Measurements from ENCODE around the gene RETREG3. TPM values are rescaled to one million over a fixed set of nuclear protein-coding genes. Genes with fewer than 3 reads are reported as not detected.

The RETREG3 gene
- total RNA-seq, 6 donors from 2014 or later, result 47.1 to 89.7 (median 59.9) TPM

GRCh38 chr17:42607769-42608168, 1.4 kb downstream of the RETREG3 start:
- peak overlapping the region in 3 of 4 donors; percentile 60 to 95 (median 94) for H3K4me3 ChIP-seq

DNA sequence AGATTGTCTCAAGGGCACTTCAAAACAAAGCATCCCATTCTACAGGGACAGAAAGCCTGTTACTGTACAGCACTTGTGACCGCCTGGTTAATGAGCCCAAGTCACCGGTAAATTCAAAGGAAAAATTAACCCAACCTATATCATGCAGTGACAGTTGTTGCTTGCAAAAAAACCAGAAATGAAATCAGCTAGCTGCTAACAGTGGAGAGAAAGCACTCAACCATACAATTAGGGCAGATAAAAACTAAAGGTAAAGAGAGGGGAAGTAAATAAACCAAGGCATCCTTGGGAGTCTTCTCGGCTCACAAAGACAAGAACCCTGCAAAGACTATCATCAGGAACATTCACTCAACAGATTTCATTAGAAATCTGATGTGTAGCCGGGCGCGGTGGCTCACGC, 5.9 kb downstream of the RETREG3 start:
- ATAC-seq (ENCODE audit: low FRiP score in 2 of 2), result no peak
- Histone ChIP-seq H3K9me3 (no peaks in the 10 kb centered on the region), H3K4me1 (peaks cover 40 to 50% (median 46%) of the 10 kb centered on the region in 4 donors), H3K4me3 (no peak overlapping the region), H3K27ac (no peak overlapping the region), H3K36me3 (peaks cover 0 to 4% (median 0%) of the 10 kb centered on the region in 4 donors), H3K27me3 (no peaks in the 10 kb centered on the region)
- WGBS, 2 donors, result 88 to 91% methylated on average over 7 of the region's 7 CpGs
- TF ChIP-seq POLR2A (IDR thresholded peaks at IDR 0.05), result no peak
- TF ChIP-seq, protein P1, sequence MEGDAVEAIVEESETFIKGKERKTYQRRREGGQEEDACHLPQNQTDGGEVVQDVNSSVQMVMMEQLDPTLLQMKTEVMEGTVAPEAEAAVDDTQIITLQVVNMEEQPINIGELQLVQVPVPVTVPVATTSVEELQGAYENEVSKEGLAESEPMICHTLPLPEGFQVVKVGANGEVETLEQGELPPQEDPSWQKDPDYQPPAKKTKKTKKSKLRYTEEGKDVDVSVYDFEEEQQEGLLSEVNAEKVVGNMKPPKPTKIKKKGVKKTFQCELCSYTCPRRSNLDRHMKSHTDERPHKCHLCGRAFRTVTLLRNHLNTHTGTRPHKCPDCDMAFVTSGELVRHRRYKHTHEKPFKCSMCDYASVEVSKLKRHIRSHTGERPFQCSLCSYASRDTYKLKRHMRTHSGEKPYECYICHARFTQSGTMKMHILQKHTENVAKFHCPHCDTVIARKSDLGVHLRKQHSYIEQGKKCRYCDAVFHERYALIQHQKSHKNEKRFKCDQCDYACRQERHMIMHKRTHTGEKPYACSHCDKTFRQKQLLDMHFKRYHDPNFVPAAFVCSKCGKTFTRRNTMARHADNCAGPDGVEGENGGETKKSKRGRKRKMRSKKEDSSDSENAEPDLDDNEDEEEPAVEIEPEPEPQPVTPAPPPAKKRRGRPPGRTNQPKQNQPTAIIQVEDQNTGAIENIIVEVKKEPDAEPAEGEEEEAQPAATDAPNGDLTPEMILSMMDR (IDR thresholded peaks at IDR 0.05), result no peak
- no peak for TF ChIP-seq EP300 (IDR thresholded peaks at IDR 0.05)
- TF ChIP-seq POLR2AphosphoS5 (IDR thresholded peaks at IDR 0.05), result no peak
- DNase-seq, result no peak

More at GRCh38 chr17:42607769-42608168, 1.4 kb downstream of the RETREG3 start:
- DNase-seq, result no peak
- 53 to 56% methylated on average over 3 of the region's 3 CpGs for WGBS, 2 donors
- peaks cover 41 to 49% (median 45%) of the 10 kb centered on the region in 4 donors for H3K4me1 ChIP-seq
- H3K27me3 ChIP-seq, result no peaks in the 10 kb centered on the region
- no peak for TF ChIP-seq POLR2A (IDR thresholded peaks at IDR 0.05)
- no peak for TF ChIP-seq EP300 (IDR thresholded peaks at IDR 0.05)
- TF ChIP-seq, protein P1 (IDR thresholded peaks at IDR 0.05), result no peak
- no peak for TF ChIP-seq POLR2AphosphoS5 (IDR thresholded peaks at IDR 0.05)
- no peak for ATAC-seq (ENCODE audit: low FRiP score in 2 of 2)
- no peaks in the 10 kb centered on the region for H3K9me3 ChIP-seq
- peaks cover 2 to 12% (median 9%) of the 10 kb centered on the region in 4 donors for H3K36me3 ChIP-seq
- H3K27ac ChIP-seq, result peak overlapping the region in 2 of 4 donors; percentile 94 to 95

GRCh38 chr17:42598905-42599304, 10.3 kb downstream of the RETREG3 start:
- TF ChIP-seq POLR2A (IDR thresholded peaks at IDR 0.05), result no peak
- TF ChIP-seq, protein P1 (IDR thresholded peaks at IDR 0.05), result no peak
- no peak for TF ChIP-seq POLR2AphosphoS5 (IDR thresholded peaks at IDR 0.05)
- TF ChIP-seq EP300 (IDR thresholded peaks at IDR 0.05), result no peak
- ATAC-seq (ENCODE audit: low FRiP score in 2 of 2) (no peak), DNase-seq (peak in 1 of 2 donors; percentile 59)
- Histone ChIP-seq H3K4me1 (peaks cover 10 to 13% (median 12%) of the 10 kb centered on the region in 4 donors), H3K9me3 (no peaks in the 10 kb centered on the region), H3K36me3 (peaks cover 0 to 20% (median 5%) of the 10 kb centered on the region in 4 donors), H3K4me3 (no peak overlapping the region), H3K27ac (peak overlapping the region in 2 of 4 donors; percentile 23 to 34), H3K27me3 (no peaks in the 10 kb centered on the region)
- WGBS, 2 donors, result 18 to 19% methylated on average over 1 to 2 of the region's 2 CpGs

DNA sequence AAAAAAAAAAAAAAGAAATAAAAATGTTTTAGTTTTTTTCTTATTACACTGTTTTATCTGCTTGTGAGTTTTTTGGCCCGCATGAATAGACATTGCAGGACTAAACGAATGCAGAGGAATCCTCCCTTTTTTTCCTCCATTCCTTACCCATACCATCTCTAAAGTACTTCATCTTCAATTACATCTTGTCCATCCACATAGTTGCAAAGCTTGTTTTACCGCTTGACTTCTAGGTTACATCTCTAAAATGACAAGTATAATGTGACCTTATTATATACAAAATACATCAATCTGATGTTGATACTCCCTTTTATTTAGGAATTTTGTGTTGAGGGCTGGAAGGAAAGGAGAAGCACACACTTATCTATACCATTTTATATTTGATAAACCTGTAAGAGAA, 12.8 kb downstream of the RETREG3 start:
- H3K4me3 ChIP-seq, result no peak overlapping the region
- H3K36me3 ChIP-seq, result peaks cover 0 to 38% (median 11%) of the 10 kb centered on the region in 4 donors
- H3K27me3 ChIP-seq, result no peaks in the 10 kb centered on the region
- TF ChIP-seq, protein P1 (IDR thresholded peaks at IDR 0.05), result no peak
- TF ChIP-seq EP300 (IDR thresholded peaks at IDR 0.05), result no peak
- no peak for TF ChIP-seq POLR2A (IDR thresholded peaks at IDR 0.05)
- no peaks in the 10 kb centered on the region for H3K9me3 ChIP-seq
- ATAC-seq (ENCODE audit: low FRiP score in 2 of 2) (no peak), DNase-seq (no peak)
- H3K27ac ChIP-seq, result no peak overlapping the region
- 81 to 88% methylated on average over 3 of the region's 3 CpGs for WGBS, 2 donors
- peaks cover 10 to 13% (median 12%) of the 10 kb centered on the region in 4 donors for H3K4me1 ChIP-seq

DNA sequence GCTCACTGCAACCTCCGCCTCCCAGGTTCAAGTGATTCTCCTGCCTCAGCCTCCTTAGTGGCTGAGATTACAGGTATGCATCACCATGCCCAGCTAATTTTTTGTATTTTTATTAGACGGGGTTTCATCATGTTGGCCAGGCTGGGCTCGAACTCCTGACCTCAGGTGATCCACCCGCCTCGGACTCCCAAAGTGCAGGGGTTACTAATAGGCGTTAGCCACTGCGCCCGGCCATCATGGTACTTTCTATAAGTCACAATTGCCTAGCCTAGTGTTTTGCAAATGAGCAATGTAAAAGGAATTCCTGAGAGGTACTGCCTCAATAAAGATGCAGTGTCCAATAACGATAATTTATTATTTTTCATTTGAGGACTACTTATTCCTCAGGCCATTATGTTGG, 17.8 kb downstream of the RETREG3 start:
- Histone ChIP-seq H3K36me3 (peaks cover 18 to 80% (median 49%) of the 10 kb centered on the region in 4 donors), H3K27ac (no peak overlapping the region), H3K27me3 (no peaks in the 10 kb centered on the region), H3K4me1 (no peaks in the 10 kb centered on the region), H3K9me3 (no peaks in the 10 kb centered on the region), H3K4me3 (no peak overlapping the region)
- no peak for TF ChIP-seq EP300 (IDR thresholded peaks at IDR 0.05)
- no peak for TF ChIP-seq POLR2A (IDR thresholded peaks at IDR 0.05)
- TF ChIP-seq POLR2AphosphoS5 (IDR thresholded peaks at IDR 0.05), result no peak
- TF ChIP-seq, protein P1 (IDR thresholded peaks at IDR 0.05), result no peak
- 92 to 97% methylated on average over 9 of the region's 9 CpGs for WGBS, 2 donors
- no peak for DNase-seq
- ATAC-seq (ENCODE audit: low FRiP score in 2 of 2), result no peak

Measured in upper lobe of left lung (tissue), 6 donors.